Subcutaneous preadipocyte (primary cell): ENCODE results near the gene CLDN16. TPM values are rescaled to one million over a fixed set of nuclear protein-coding genes. Genes with fewer than 3 reads are reported as not detected.

Experiments used
- total RNA-seq: library from RNA; depleted of rRNA; stranded (reverse); fragments of >200 nt; gene quantifications from 2 replicates; pipeline ENCODE4 v1.2.3, GENCODE V29; 2012

Gene CLDN16
- total RNA-seq: not detected in 2 replicates

GRCh38 chr3:190387578-190388213 lies at the start of gene CLDN16:
Gene CLDN16, plus strand, starts transcription at chr3:190388163. Its CDS starts 167 bp downstream, at chr3:190388330.

DNA sequence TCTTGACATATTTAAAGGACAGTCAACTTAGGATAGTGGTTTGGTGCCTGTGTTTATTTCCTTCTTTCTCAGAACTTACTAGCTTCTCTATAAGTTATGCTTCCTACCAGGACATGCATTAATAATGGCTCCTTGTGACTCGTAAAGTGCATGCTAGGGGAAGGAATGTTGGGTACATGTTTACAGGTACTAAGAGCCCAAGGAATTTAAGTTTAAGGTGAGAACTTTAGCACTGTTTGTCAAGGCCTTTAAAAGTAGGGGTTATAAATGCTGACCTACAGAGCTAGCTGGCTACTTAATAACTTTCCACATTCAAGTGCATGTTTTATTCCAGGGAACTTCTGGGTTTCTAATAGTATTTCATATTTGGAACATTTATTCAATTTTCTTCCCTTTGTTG lies 61.8 kb downstream of the CLDN16 start, which contains the start of gene TMEM207:
Gene TMEM207 (minus strand): TSS at position 101 of the 400 bp plus-strand sequence. CDS start 92 bp downstream, at position 9.

Other genes starting within 250 kb of the CLDN16 start
- 0.20 TPM in 1 of 2 replicates, not detected in the other for gene CLDN1, start 65.7 kb upstream of the CLDN16 start, total RNA-seq
- gene TMEM207, start 61.7 kb downstream of the CLDN16 start, total RNA-seq: not detected in 2 replicates
- 8.5 and 12.3 TPM in 2 replicates for gene IL1RAP, start 125.9 kb downstream of the CLDN16 start, total RNA-seq